HCT116 (cell line): Measurements from ENCODE around the gene ADCY10.

Experiments
- EZH2 ChIP-seq: fragments of 200-600 bp; sonication (generic); IDR thresholded peaks from 2 replicates; pipeline ENCODE4 v1.6.1; 2017; ENCODE audit warnings: antibody characterized with exemption, mixed run types
- TF ChIP-seq, protein P1 (sequence below), 3 experiments: fragments of 200-600 bp in 1 of 3; sonication (generic) in 1 of 3; IDR thresholded peaks in 2 of 3; conservative IDR thresholded peaks in 1 of 3; 2 replicates each; pipeline ENCODE4 v1.5.1; 2012 to 2017; ENCODE audit warnings: low read depth in 2 of 3, low read length in 2 of 3, antibody characterized with exemption in 1 of 3, borderline replicate concordance in 1 of 3, control low read depth in 1 of 3, mild to moderate bottlenecking in 1 of 3, mixed read lengths in 1 of 3, mixed run types in 1 of 3, moderate library complexity in 1 of 3; ENCODE audit not compliant: insufficient read depth in 1 of 3

DNA sequence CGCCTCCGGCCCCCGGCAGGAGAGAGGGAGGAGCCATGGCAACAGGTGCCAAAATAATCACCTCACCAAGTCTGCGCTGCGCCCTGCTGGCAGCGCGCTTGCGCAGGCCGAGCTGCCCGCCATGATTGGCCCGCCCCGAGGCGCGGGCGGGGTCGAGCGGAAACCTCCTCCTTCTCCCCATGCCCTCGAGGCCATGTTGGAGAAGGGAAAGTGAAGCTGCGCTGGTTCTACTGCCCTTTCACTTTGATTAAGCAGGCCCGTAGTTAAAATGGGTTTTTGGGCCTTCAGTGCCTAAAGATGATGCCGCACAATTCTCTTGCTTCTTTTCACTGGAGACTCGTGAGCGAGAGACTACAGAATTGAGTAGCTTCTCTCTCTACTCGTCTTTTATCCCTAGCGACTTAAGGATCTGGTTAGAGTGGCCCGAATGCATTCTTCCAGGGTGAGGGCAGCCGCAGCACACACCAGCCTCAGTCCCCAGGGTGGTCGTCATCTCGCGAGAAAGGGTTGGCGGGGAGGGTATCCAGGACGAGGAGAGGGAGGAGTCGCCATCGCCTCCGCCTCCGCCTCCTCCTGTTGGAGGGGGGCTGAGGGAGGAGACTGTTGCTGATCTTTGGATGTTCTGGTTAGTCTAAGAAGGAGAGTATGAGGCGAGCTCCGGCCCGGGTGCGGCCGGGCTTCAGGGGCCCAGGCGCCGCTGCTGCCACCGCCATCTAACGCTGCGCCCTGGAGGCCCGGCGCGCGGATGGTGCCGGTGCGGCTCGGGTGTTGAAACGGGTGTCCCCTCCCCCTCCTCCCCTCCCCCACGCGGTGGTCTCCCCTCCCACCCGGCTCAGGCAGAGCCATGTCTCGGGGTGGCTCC, 22.4 kb upstream of the ADCY10 start, which contains the start of gene DCAF6:
- TF ChIP-seq, protein P1, sequence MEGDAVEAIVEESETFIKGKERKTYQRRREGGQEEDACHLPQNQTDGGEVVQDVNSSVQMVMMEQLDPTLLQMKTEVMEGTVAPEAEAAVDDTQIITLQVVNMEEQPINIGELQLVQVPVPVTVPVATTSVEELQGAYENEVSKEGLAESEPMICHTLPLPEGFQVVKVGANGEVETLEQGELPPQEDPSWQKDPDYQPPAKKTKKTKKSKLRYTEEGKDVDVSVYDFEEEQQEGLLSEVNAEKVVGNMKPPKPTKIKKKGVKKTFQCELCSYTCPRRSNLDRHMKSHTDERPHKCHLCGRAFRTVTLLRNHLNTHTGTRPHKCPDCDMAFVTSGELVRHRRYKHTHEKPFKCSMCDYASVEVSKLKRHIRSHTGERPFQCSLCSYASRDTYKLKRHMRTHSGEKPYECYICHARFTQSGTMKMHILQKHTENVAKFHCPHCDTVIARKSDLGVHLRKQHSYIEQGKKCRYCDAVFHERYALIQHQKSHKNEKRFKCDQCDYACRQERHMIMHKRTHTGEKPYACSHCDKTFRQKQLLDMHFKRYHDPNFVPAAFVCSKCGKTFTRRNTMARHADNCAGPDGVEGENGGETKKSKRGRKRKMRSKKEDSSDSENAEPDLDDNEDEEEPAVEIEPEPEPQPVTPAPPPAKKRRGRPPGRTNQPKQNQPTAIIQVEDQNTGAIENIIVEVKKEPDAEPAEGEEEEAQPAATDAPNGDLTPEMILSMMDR (IDR thresholded peaks at IDR 0.05 in 2 of 3, conservative IDR thresholded peaks at IDR 0.05 in 1 of 3; ENCODE audit: borderline replicate concordance in 1 of 3, insufficient read depth in 1 of 3, low read depth in 2 of 3, low read length in 2 of 3) = no peak
- no peak for TF ChIP-seq EZH2
